GM12875 (cell line): ENCODE data around the gene TMEM184A.

Experiments
- H3K4me3 ChIP-seq: one replicate; pipeline ENCODE4 v1.5.1; 2011; ENCODE audit warnings: low read depth, low read length, control low read depth
- TF ChIP-seq, protein P1 (sequence below): IDR thresholded peaks from 2 replicates; pipeline ENCODE4 v1.5.1; 2011; ENCODE audit warnings: low read depth, mild to moderate bottlenecking, control low read depth, inconsistent platforms, low read length, moderate library complexity, borderline replicate concordance; ENCODE audit not compliant: insufficient read depth

TMEM184A gene

DNA sequence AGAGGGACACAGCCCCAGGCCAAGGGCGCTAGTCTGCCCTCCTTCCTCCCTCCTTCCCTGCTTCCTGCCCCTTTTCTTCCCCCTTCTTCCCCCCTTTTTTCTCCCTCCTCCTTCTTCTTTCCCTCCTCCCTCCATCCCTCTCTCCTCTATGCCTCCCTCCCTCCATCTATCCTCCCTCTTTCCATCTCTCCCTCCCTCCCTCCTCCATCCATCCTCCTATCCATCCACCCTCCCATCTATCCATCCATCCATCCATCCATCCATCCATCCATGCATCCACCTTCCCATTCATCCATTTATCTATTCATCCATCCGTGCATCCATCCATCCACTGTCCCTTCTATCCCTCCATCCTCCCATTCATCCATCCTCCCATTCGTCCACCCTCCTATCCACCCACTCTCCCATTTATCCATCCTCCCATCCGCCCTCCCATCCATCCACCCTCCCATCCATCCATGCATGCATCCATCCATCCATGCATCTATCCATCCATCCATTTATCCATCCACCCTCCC is 38.0 kb upstream of the TMEM184A start:
- no peak overlapping the region for H3K4me3 ChIP-seq
- TF ChIP-seq, protein P1, sequence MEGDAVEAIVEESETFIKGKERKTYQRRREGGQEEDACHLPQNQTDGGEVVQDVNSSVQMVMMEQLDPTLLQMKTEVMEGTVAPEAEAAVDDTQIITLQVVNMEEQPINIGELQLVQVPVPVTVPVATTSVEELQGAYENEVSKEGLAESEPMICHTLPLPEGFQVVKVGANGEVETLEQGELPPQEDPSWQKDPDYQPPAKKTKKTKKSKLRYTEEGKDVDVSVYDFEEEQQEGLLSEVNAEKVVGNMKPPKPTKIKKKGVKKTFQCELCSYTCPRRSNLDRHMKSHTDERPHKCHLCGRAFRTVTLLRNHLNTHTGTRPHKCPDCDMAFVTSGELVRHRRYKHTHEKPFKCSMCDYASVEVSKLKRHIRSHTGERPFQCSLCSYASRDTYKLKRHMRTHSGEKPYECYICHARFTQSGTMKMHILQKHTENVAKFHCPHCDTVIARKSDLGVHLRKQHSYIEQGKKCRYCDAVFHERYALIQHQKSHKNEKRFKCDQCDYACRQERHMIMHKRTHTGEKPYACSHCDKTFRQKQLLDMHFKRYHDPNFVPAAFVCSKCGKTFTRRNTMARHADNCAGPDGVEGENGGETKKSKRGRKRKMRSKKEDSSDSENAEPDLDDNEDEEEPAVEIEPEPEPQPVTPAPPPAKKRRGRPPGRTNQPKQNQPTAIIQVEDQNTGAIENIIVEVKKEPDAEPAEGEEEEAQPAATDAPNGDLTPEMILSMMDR: no peak

DNA sequence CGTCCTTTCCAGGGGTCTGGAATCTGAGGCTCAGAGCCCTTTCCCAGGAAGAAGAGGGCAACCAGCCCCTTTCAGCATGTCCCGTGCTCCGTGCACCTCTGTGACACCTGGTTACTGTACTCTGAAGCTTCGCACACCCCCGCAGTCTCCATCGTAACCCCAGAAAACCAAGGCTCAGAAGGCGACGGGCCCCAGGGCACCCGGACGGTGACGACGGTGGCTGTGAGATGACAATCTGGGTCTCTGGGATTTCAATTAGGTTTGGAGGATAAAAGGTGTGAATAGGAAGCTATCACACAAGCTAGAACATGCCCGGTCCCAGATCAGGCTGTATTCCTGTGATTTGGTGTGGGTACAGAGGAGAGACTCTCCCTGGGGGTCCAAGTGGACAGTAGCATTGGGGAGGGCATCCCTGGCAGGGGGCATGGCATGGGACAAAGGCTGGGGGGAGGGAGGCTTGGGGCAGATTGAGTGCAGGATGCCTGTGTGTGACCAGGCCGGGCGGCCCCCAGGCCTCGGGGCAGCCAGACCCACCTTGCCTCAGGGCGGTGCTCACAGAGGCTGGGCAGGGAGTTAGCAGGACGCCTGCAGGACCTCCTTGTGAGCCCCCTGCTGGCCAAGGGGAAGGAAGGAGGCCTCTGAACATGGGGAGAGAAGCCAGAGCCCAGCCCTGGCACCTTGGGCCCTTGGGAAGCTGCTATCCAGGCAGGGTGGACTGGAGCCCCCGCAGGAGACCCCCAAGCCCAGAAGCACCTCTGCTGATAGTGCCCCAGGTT is 37.3 kb upstream of the TMEM184A start:
- TF ChIP-seq, protein P1: peak; percentile 56

DNA sequence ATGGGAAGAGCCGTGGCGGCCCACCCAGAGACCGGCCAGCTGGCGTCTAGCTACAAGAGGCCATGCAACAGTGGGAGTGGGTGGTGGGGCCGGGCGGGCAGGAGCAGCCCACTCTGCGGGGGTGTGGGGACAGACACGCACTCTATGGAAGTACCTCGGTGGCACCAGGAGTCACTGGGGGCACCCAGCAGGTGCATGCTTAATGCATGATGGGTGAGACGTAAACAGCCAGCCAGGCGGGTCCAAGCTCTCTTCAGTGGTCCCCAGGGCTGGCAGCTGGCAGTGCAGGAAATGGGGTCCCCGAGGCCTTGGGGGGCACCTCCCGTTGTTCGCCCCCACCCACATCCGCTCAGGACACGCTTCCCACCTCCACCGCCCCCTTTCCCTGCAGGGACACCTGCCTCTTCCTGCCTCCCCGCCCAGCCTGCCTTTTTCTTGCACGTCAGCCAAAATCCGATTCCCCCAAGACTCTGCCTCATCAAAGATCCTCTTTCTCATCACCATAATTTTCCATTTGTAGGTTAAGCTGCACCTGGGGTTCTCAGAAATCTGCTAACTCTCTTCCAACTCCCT is 36.4 kb upstream of the TMEM184A start:
- no peak overlapping the region for H3K4me3 ChIP-seq
- TF ChIP-seq, protein P1: no peak

More for the DNA sequence above, 37.3 kb upstream of the TMEM184A start:
- no peak overlapping the region for H3K4me3 ChIP-seq

DNA sequence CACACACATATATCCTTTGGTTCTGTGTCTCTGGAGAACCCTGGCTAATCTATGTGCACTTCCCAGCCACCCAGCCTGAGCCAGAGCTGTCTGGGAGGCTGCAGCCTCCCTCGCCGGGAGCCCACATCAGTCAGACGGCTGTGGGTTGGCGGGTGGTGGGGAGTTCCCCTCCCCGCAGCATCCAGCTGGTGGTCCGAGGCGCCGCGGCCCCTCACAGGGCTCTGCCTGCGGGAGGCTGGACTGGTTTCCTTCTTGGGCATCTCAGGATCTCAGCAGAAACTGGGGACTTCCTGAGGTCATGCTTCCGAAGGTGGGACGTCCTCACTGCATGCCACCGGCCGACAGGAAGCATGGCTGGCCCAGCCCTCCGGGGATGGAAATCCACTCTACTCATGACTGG is 35.9 kb upstream of the TMEM184A start:
- no peak overlapping the region for H3K4me3 ChIP-seq
- TF ChIP-seq, protein P1: no peak

DNA sequence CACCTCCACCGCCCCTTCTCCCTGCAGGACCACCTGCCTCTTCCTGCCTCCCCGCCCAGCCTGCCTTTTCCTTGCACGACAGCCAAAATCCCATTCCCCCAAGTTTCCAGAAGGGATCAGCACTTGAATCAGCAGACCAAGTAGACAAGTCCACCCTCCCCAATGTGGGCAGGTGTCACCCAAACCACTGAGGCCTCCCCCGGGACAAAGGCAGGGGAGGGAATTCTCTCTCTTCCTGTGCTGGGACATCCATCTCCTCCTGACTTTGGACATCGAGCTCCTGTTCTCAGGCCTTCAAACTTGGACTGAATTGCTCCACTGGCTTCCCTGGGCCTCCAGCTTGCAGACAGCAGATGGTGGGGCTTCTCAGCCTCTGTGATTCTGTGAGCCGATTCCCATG is 35.4 kb upstream of the TMEM184A start:
- no peak overlapping the region for H3K4me3 ChIP-seq
- TF ChIP-seq, protein P1: no peak

DNA sequence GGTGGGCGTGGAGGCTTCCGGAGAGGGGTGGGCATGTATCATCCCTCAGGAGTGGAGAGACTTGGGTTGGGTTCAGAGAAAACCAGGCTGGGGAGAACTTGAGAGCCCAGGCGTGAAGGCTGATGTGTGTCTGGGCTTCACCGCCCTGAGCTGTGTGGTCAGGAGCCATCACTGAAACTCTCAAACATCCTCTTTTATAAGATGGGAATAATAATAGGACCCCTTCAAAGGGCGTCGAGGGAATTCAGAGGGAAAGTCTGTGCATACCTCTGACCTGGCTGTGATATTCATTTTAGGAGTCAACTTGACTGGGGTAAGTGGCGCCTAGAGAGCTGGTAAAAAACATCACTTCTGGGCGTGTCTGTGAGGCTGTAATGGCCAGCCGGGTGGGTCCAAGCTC is 34.9 kb upstream of the TMEM184A start:
- H3K4me3 ChIP-seq: no peak overlapping the region
- TF ChIP-seq, protein P1: no peak

DNA sequence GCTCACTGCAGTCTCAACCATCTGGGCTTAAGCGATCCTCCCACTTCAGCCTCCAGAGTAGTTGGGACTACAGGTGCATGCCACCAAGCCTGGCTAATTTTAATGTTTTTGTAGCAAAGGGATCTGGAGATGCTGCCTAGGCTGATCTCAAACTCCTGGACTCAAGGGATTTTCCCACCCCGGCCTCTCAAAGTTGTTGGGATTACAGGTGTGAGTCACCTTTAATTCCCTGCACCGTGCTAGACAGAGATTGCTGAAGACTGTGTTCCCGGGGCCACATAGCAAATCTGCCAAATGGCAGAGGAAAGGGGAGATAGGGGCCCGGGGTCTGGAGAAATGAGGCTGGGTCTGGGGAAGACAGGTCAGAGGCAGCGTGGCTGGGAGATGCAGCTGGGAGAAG is 34.5 kb upstream of the TMEM184A start:
- TF ChIP-seq, protein P1: no peak
- H3K4me3 ChIP-seq: no peak overlapping the region
